Lung microvascular endothelial cell (primary cell): ENCODE results near the gene LRRC8C. TPM values are rescaled to one million over a fixed set of nuclear protein-coding genes. Genes with fewer than 3 reads are reported as not detected.

Experiments
- DNase-seq, 2 donors: peaks; one replicate each; pipeline versions ENCODE4 v3.0.0 to v3.0.0-alpha.2; 2010; ENCODE audit warnings: low read depth in 2 of 2
- total RNA-seq: library from RNA; depleted of rRNA; stranded (reverse); fragments of >200 nt; gene quantifications from 2 replicates; pipeline ENCODE4 v1.2.1, GENCODE V29; 2014

The LRRC8C gene
- total RNA-seq, 1 donor from 2014 or later: 16.3 TPM

DNA sequence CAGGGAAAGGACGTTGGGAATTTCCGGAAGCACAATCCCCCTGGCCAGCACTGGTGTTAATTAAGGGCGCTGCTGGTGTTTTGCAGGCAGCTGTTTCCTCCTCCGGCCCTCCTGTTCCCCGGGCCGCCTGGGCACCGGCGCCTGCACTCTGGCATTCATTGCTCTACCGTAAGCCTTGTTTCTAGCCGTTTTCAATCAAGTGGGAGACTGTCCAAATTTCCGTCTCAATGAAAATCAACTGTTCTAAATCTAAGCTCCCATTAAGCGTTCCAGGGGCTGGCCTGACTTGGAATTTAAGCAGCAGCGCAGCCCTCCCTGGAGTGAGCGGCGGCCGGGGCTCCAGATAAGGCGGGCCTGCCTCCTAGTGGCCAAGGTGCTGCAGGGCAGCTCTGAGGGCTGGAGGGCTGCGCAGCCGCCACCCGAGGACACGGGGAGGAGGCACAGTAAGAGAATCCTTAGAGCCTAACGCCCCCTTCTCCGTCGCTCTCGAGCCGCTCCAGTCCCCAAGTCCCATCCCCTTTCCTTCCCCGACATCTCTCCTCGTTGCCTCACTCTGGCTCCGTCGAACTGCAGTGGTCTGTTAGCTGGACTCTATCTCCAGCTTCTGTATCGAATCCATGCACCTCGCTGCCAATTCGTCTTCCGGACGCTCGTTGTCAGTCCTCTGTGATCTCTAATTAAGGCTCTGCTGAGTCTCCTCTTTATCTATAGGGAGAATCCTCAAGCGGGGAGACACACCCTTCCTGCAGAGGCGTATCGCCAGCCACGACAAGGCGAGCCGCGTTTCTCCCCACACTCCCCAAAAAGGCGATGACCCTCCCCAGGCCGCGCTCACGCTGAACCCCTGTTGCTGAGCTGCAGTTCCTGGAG, 130.1 kb downstream of the LRRC8C start:
- DNase-seq: peak; percentile 91 to 92

DNA sequence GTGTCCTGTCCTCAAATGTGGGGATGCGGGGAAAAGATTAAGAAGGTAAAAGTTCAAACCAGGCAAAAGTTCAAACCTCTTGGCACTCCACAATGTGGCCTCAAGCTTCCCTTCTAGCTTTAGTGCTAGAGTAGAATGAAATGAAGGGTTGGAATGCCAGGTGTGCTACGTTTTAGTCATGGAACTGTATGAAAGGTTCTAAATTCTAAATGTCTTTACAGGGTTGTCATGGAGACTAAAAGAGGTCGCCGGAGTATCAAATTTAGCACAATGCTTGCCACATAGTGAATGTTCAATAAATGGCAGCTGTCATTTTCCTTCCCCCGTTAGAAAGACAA, 130.7 kb downstream of the LRRC8C start:
- no peak for DNase-seq

DNA sequence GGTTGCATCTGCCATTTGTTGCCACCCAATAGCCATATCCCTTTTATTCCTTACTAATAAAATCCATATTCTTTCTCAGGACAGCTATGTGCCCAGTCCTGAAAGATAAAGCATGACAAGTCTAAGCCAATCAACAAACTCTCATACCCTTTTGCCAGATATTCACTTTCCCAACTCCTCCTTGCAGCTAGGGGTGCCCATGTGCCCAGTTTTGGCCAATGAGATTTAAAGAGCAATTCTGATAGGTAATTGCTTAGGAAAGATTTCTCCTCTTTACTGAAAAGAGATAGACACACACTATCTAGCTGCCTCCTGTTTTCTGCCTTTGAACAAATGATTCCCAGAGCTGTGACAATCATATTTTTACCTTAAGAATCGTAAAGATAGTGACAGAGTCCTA, 132.9 kb downstream of the LRRC8C start:
- no peak for DNase-seq

DNA sequence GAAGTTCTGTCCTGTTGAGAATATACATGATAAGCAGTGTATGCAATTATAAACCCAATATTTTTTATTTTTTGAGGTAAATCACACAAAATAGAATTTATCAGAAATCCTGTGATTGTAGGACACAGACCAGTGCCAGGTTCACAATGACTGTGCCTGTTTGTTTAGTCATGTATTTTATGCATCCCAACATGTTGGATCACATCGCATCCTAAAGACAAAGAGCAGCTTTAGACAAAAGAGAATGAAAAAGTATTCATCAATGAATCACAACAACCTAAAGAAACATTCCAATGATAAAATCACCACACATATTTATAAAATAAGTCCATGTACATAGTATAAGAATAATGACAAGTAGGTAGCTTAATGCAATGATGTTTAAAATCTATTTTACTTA, 134.7 kb downstream of the LRRC8C start:
- DNase-seq: no peak

Other genes with a start within 250 kb of the LRRC8C start
- gene LRRC8B, start 108.3 kb upstream of the LRRC8C start, total RNA-seq: 1.2 and 3.3 TPM in 2 replicates
- gene LRRC8D, start 187.9 kb downstream of the LRRC8C start, total RNA-seq: 7.3 and 9.8 TPM in 2 replicates